Epithelial cell of proximal tubule (primary cell): ENCODE measurements around the gene GJD4. TPM values are rescaled to one million over a fixed set of nuclear protein-coding genes. Genes with fewer than 3 reads are reported as not detected.

Source experiments
- DNase-seq: peaks from one replicate; pipeline ENCODE4 v3.0.0-alpha.2; 2011; ENCODE audit warnings: low read depth
- H3K4me3 ChIP-seq: 2 replicates; pipeline ENCODE4 v1.5.1; 2011; ENCODE audit warnings: low read depth, mild to moderate bottlenecking, low read length
- CTCF ChIP-seq: conservative IDR thresholded peaks from 2 replicates; pipeline ENCODE4 v1.5.1; 2012; ENCODE audit warnings: low read depth, mild to moderate bottlenecking, low read length
- total RNA-seq: library from RNA; depleted of rRNA; stranded (reverse); fragments of >200 nt; gene quantifications from 2 replicates; pipeline ENCODE4 v1.2.3, GENCODE V29; 2015

The GJD4 gene
- total RNA-seq, 1 donor from 2014 or later, result not detected

- DNase-seq, result no peak
- TF ChIP-seq CTCF, result peak; percentile 100
- no peak overlapping the region for H3K4me3 ChIP-seq
These were observed 41.8 kb upstream of the GJD4 start for GRCh38 chr10:35563261-35563891.

GRCh38 chr10:35564341-35564968 lies 40.7 kb upstream of the GJD4 start:
- H3K4me3 ChIP-seq, result no peak overlapping the region
- no peak for DNase-seq
- TF ChIP-seq CTCF, result no peak

GRCh38 chr10:35565602-35566081 lies 39.5 kb upstream of the GJD4 start:
- no peak for TF ChIP-seq CTCF
- DNase-seq, result no peak
- H3K4me3 ChIP-seq, result no peak overlapping the region

- no peak overlapping the region for H3K4me3 ChIP-seq
- TF ChIP-seq CTCF, result no peak
- no peak for DNase-seq
These were observed 37.2 kb upstream of the GJD4 start for GRCh38 chr10:35567951-35568350.

- DNase-seq, result no peak
- TF ChIP-seq CTCF, result no peak
- H3K4me3 ChIP-seq, result no peak overlapping the region
These were observed 36.6 kb upstream of the GJD4 start for GRCh38 chr10:35568483-35569015.

GRCh38 chr10:35569111-35569707 lies 35.9 kb upstream of the GJD4 start:
- DNase-seq, result no peak
- H3K4me3 ChIP-seq, result no peak overlapping the region
- no peak for TF ChIP-seq CTCF
